Mesendoderm (in vitro differentiated cells): ENCODE results near the gene NDUFA6.

Experiments used
- DNase-seq: peaks from one replicate; pipeline ENCODE4 v3.0.0; 2013
- H2AK5ac ChIP-seq: 2 replicates; pipeline ENCODE4 v1.6.1; 2013; ENCODE audit warnings: low read length, inconsistent platforms
- H2BK120ac ChIP-seq: 2 replicates; pipeline ENCODE4 v1.6.1; 2013; ENCODE audit warnings: low read depth, mild to moderate bottlenecking, low read length, moderate library complexity, mixed read lengths
- H2BK15ac ChIP-seq: replicated peaks from 2 replicates; pipeline ENCODE4 v1.6.1; 2013; ENCODE audit warnings: low read depth, mild to moderate bottlenecking, moderate library complexity
- H2BK5ac ChIP-seq: 2 replicates; pipeline ENCODE4 v1.6.1; 2013; ENCODE audit warnings: low read length, inconsistent platforms
- H3K18ac ChIP-seq: 2 replicates; pipeline ENCODE4 v1.6.1; 2013; ENCODE audit warnings: mild to moderate bottlenecking, low read length, mixed read lengths
- H3K23ac ChIP-seq: one replicate; pipeline ENCODE4 v1.6.1; 2013; ENCODE audit warnings: low read length
- H3K27ac ChIP-seq: 2 replicates; pipeline ENCODE4 v1.5.1; 2013; ENCODE audit warnings: low read depth, mild to moderate bottlenecking, inconsistent platforms, low read length, moderate library complexity
- H3K27me3 ChIP-seq: 2 replicates; pipeline ENCODE4 v1.6.1; 2013; ENCODE audit warnings: low read length, control low read depth, mild to moderate bottlenecking, inconsistent platforms; ENCODE audit not compliant: insufficient read depth, poor library complexity
- H3K36me3 ChIP-seq: 2 replicates; pipeline ENCODE4 v1.6.1; 2013; ENCODE audit warnings: low read length, inconsistent platforms; ENCODE audit not compliant: control insufficient read depth, insufficient read depth
- H3K4ac ChIP-seq: one replicate; pipeline ENCODE4 v1.6.1; 2013; ENCODE audit warnings: low read depth, mild to moderate bottlenecking, low read length, moderate library complexity
- H3K4me1 ChIP-seq: 2 replicates; pipeline ENCODE4 v1.6.1; 2013; ENCODE audit warnings: low read depth, low read length, inconsistent platforms; ENCODE audit not compliant: control insufficient read depth
- H3K4me2 ChIP-seq: 2 replicates; pipeline ENCODE4 v1.6.1; 2013; ENCODE audit warnings: low read length
- H3K4me3 ChIP-seq: 2 replicates; pipeline ENCODE4 v1.5.1; 2013; ENCODE audit warnings: mild to moderate bottlenecking, low read length
- H3K56ac ChIP-seq: one replicate; pipeline ENCODE4 v1.6.1; 2013; ENCODE audit warnings: low read length
- H3K79me1 ChIP-seq: 2 replicates; pipeline ENCODE4 v1.6.1; 2013; ENCODE audit warnings: low read length, inconsistent platforms
- H3K79me2 ChIP-seq: 2 replicates; pipeline ENCODE4 v1.6.1; 2013; ENCODE audit warnings: mild to moderate bottlenecking, low read length; ENCODE audit not compliant: control insufficient read depth, insufficient read depth
- H3K9ac ChIP-seq: 2 replicates; pipeline ENCODE4 v1.6.1; 2013; ENCODE audit warnings: low read length, inconsistent platforms
- H4K5ac ChIP-seq: one replicate; pipeline ENCODE4 v1.6.1; 2013; ENCODE audit warnings: low read length
- H4K8ac ChIP-seq: one replicate; pipeline ENCODE4 v1.6.1; 2013; ENCODE audit warnings: low read depth, mild to moderate bottlenecking, control low read depth, low read length, moderate library complexity
- WGBS: extraction: QIAGEN DNeasy Blood & Tissue Kit; methylation state at CpG from one replicate; pipeline ENCODE4 v1.1.7; 2013; ENCODE audit warnings: low lambda C conversion rate, missing lambda C conversion rate; ENCODE audit not compliant: insufficient coverage; ENCODE audit errors: extremely low coverage; 5-methylcytosine and 5-hydroxymethylcytosine counted together

NDUFA6 gene

GRCh38 chr22:42067671-42068251 lies 22.8 kb downstream of the NDUFA6 start:
- H3K9ac ChIP-seq: no peak overlapping the region

DNA sequence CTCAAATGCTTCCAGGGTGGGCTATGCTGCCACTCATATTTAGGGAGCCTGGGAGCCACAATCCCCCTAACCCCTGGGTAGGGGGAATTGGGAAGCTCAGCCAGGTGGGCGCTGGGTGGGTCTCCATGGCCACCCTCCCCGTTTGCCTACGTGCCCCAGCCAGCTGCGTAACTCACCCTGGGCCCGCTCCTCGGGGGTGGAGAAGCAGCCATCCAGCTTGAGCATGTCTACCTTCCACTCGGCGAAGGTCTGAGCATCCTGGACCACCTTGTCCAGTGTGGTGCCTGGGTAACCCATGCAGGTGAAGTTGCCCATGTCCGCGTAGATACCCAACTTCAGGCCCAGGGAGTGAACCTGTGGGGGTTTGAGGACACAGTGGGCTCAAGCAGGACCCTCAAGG lies 23.6 kb downstream of the NDUFA6 start:
- no peak overlapping the region for H3K4me2 ChIP-seq
- no peaks in the 10 kb centered on the region for H3K79me2 ChIP-seq
- no peak overlapping the region for H2BK120ac ChIP-seq
- no peak overlapping the region for H3K9ac ChIP-seq
- H3K27me3 ChIP-seq: no peaks in the 10 kb centered on the region
- H3K56ac ChIP-seq: no peak overlapping the region
- no peak overlapping the region for H3K18ac ChIP-seq
- peaks cover 2% of the 10 kb centered on the region for H3K79me1 ChIP-seq
- no peak overlapping the region for H2BK5ac ChIP-seq
- H3K27ac ChIP-seq: no peak overlapping the region
- DNase-seq: no peak
- no peak overlapping the region for H3K4ac ChIP-seq
- H4K8ac ChIP-seq: no peak overlapping the region
- whole genome bisulfite sequencing: no CpG with 5 or more reads among the region's 10 CpGs
- H3K36me3 ChIP-seq: no peaks in the 10 kb centered on the region
- H3K23ac ChIP-seq: no peak overlapping the region
- H3K4me3 ChIP-seq: no peak overlapping the region
- H3K4me1 ChIP-seq: peaks cover 12% of the 10 kb centered on the region
- no peak overlapping the region for H2AK5ac ChIP-seq
- no peak overlapping the region for H2BK15ac ChIP-seq
- H4K5ac ChIP-seq: no peak overlapping the region

More at GRCh38 chr22:42067671-42068251, 22.8 kb downstream of the NDUFA6 start:
- no peak overlapping the region for H3K4ac ChIP-seq
- H2AK5ac ChIP-seq: no peak overlapping the region
- H3K79me2 ChIP-seq: no peaks in the 10 kb centered on the region
- no peak overlapping the region for H2BK5ac ChIP-seq
- no peak overlapping the region for H3K27ac ChIP-seq
- H3K4me1 ChIP-seq: peaks cover 12% of the 10 kb centered on the region
- no peak overlapping the region for H3K56ac ChIP-seq
- no peak overlapping the region for H3K23ac ChIP-seq
- H3K36me3 ChIP-seq: no peaks in the 10 kb centered on the region
- WGBS: no CpG with 5 or more reads among the region's 14 CpGs
- peaks cover 2% of the 10 kb centered on the region for H3K79me1 ChIP-seq
- H3K27me3 ChIP-seq: no peaks in the 10 kb centered on the region
- H4K5ac ChIP-seq: no peak overlapping the region
- H3K4me3 ChIP-seq: no peak overlapping the region
- H4K8ac ChIP-seq: no peak overlapping the region
- no peak overlapping the region for H2BK15ac ChIP-seq
- DNase-seq: no peak
- H3K18ac ChIP-seq: no peak overlapping the region
- no peak overlapping the region for H3K4me2 ChIP-seq
- no peak overlapping the region for H2BK120ac ChIP-seq

DNA sequence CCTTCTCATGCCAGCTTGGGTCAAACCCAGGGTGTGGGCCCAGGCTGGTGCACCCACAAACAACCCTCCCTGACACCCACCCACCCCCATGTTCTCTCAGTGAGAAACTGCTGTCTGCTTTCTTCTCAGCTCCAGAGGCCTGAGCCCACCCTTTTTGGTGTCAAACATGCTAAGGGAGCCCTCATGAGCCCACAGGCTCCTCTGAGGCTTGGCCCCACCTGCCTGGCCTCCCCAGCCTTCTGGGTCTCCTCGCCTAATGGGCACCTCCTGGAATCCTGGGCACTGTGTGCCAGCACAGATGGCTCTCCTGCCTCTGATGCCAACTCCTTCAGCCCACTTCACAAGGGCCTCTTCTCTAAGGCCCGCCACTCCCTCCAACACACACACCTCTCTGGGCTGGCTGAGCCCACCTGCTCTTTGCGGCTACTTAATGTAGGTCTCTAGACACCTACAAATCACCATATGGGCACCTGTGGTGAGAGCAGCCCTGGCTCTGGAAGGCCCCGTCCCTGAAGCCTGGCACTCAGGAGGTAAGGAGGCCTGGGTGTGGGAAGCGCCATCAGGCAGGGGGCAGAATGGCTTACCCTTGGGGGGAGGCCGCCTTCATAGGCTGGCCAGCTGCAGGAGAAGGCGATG lies 24.3 kb downstream of the NDUFA6 start:
- H3K79me1 ChIP-seq: peaks cover 2% of the 10 kb centered on the region
- H3K23ac ChIP-seq: no peak overlapping the region
- peak overlapping the region; percentile 25 for H3K56ac ChIP-seq
- DNase-seq: no peak
- H4K8ac ChIP-seq: no peak overlapping the region
- H3K4me1 ChIP-seq: peaks cover 12% of the 10 kb centered on the region
- H3K36me3 ChIP-seq: no peaks in the 10 kb centered on the region
- H2BK120ac ChIP-seq: no peak overlapping the region
- no peak overlapping the region for H2BK15ac ChIP-seq
- H4K5ac ChIP-seq: no peak overlapping the region
- no peaks in the 10 kb centered on the region for H3K27me3 ChIP-seq
- no peak overlapping the region for H2AK5ac ChIP-seq
- no peak overlapping the region for H3K27ac ChIP-seq
- no peak overlapping the region for H3K4me3 ChIP-seq
- no CpG with 5 or more reads among the region's 7 CpGs for WGBS
- H2BK5ac ChIP-seq: no peak overlapping the region
- H3K79me2 ChIP-seq: no peaks in the 10 kb centered on the region
- no peak overlapping the region for H3K4me2 ChIP-seq
- H3K18ac ChIP-seq: no peak overlapping the region
- no peak overlapping the region for H3K4ac ChIP-seq
- no peak overlapping the region for H3K9ac ChIP-seq

GRCh38 chr22:42065438-42066125 lies 25.0 kb downstream of the NDUFA6 start:
- no peak overlapping the region for H2AK5ac ChIP-seq
- H3K27me3 ChIP-seq: no peaks in the 10 kb centered on the region
- no peak overlapping the region for H3K23ac ChIP-seq
- H3K4me1 ChIP-seq: peaks cover 10% of the 10 kb centered on the region
- no peak overlapping the region for H3K27ac ChIP-seq
- DNase-seq: peak; percentile 69
- no peak overlapping the region for H3K9ac ChIP-seq
- H3K4me2 ChIP-seq: no peak overlapping the region
- H3K18ac ChIP-seq: no peak overlapping the region
- no peak overlapping the region for H2BK120ac ChIP-seq
- H3K4me3 ChIP-seq: no peak overlapping the region
- peaks cover 2% of the 10 kb centered on the region for H3K79me1 ChIP-seq
- whole genome bisulfite sequencing: no CpG with 5 or more reads among the region's 13 CpGs
- H3K36me3 ChIP-seq: no peaks in the 10 kb centered on the region
- H2BK5ac ChIP-seq: no peak overlapping the region
- no peak overlapping the region for H4K8ac ChIP-seq
- no peak overlapping the region for H2BK15ac ChIP-seq
- H3K79me2 ChIP-seq: no peaks in the 10 kb centered on the region
- no peak overlapping the region for H3K4ac ChIP-seq
- peak overlapping the region; percentile 25 for H3K56ac ChIP-seq
- H4K5ac ChIP-seq: no peak overlapping the region

DNA sequence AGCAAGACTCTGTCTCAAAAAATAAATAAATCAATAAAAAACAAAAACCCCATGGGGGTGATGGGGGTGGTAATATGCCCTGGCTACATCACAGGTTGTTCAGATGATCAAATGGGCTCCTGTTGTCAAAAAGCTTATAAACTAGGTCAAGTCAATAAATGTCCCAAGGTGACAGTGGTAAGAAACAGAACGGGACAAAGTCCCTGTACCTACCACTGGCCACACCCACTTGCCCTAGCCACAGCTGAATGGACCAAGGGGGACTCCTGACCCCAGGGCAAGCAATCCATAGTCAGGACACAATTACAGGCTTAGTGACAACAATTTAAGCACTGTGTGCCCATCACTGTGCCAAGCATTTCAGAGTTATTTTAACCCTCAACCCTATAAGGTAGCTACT lies 25.9 kb downstream of the NDUFA6 start:
- no peaks in the 10 kb centered on the region for H3K79me2 ChIP-seq
- H3K23ac ChIP-seq: no peak overlapping the region
- no peak overlapping the region for H2BK15ac ChIP-seq
- no peak overlapping the region for H4K8ac ChIP-seq
- peaks cover under 1% of the 10 kb centered on the region for H3K79me1 ChIP-seq
- no peak overlapping the region for H4K5ac ChIP-seq
- no peak overlapping the region for H3K4ac ChIP-seq
- DNase-seq: no peak
- no peaks in the 10 kb centered on the region for H3K27me3 ChIP-seq
- no peaks in the 10 kb centered on the region for H3K36me3 ChIP-seq
- H3K4me3 ChIP-seq: no peak overlapping the region
- H2BK120ac ChIP-seq: no peak overlapping the region
- H3K9ac ChIP-seq: no peak overlapping the region
- H3K18ac ChIP-seq: no peak overlapping the region
- no CpG with 5 or more reads among the region's 1 CpG for WGBS
- H2AK5ac ChIP-seq: no peak overlapping the region
- no peak overlapping the region for H3K56ac ChIP-seq
- H2BK5ac ChIP-seq: no peak overlapping the region
- H3K4me2 ChIP-seq: no peak overlapping the region
- H3K4me1 ChIP-seq: peaks cover 7% of the 10 kb centered on the region
- H3K27ac ChIP-seq: no peak overlapping the region
